ENCODE results near the gene MAPK11.

The MAPK11 gene

DNA sequence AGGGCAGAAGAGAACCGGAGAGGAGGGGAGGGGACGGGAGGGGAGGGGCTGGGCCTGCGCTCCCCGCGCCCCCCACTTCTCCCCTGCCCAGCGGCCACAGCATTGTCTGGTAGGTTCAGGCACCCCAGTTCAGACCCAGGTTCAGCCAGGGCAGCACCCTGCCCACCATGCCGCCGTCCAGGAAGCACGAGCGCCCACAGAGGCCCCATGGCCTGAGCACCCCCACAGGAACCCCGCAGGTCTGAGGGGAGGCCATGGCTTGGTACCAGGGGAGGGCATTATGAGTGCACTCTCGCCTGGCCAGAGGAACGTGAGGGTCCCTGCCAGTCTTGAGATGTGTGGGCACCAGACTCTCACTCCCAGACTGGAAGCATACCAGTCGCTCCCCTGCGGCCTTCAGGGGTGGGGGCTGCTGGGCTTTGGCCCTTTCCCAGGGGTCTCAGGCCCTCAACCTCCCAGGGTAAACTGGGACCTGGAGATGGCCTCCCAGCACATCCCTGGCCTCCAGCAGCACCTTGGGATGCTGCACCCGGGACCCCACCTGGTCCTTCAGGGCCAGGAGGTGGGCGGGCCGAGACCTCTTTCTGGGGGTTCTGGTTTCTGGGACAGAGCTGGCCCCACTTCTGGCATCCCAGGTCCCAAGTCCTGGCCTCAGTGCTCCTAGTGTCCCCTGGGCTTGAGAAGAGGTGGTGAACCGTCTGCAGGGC lies 37.9 kb upstream of the MAPK11 start:
- no peak for DNase-seq

- DNase-seq, result peak; percentile 60
Observed at GRCh38 chr22:50306753-50307749, 36.9 kb upstream of the MAPK11 start, which contains the start of gene PLXNB2. Gene PLXNB2 (minus strand): TSS chr22:50307646. CDS start chr22:50290584, 17,062 bp downstream.

DNA sequence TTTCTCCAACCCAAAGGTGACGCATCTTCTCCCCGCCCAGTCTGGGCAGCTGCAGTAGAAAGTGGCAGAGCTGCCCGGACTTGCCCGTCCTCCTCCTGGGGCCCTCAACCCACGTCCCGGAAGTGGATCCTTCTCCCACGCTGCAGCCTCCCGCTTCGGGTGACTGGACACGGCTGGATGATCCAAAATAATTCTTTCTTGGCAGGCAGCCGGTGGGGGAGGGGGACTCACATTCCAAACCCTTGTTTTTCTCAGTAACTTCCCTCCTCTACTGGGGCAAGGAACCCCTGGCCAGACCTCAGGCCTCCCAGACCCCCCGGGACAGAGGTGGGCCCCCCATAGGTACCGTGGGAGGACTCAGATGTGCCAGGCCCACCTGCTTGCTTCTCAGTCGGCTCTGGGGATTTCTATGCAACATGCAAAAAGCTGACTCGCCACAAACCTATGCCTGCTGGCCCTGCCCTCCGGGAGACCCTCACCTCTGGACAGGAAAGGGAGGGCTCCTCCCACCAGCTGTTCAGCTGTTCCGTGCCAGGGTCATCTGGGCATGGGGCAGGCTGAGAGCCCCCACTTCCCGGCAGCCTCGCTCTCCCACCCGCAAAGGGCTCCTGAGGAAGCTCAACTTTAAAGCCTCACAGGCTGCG lies 35.9 kb upstream of the MAPK11 start:
- peak; percentile 59 for DNase-seq

GRCh38 chr22:50305393-50305922 lies 35.3 kb upstream of the MAPK11 start:
- no peak for DNase-seq

GRCh38 chr22:50304528-50305392 lies 34.6 kb upstream of the MAPK11 start:
- peak; percentile 63 for DNase-seq

DNA sequence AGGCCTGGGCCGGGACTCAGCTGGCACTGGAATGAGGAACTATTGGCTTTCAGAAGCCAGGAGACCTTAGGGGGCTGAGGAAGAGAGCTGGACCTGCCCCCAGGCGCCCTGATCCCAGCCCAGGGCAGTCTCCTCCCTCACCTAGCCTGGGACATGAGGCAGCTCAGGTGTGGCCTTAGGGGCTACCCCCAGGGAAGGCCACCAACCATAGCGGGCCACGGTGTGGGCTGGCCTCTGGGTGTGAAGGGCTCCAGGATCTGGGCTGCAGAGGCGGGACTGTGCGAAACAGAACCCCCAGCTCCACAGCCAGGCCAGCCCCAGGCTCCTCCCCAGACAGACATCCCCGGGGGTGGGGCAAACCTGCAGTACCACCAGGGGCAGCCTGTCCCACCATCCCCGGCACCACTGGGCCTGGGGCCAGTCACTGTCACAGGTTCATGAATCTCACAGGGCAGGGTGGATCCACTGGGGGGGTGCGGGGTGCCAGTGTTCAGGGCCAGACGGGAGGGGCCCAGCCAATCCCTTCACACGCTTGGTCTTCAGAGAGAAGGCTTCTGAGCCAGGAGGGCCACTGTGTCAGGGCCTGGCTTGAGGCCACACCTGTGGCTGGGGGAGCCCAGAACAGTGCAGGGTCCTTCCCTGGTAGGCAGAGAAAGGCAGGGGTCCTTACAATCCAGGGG lies 33.8 kb upstream of the MAPK11 start:
- peak; percentile 58 for DNase-seq

- no peak for DNase-seq
Observed at GRCh38 chr22:50303515-50303847, 33.3 kb upstream of the MAPK11 start.

GRCh38 chr22:50302564-50302963 lies 32.4 kb upstream of the MAPK11 start:
- no peak for DNase-seq

- peak; percentile 42 for DNase-seq
Observed at GRCh38 chr22:50302041-50302541, 31.9 kb upstream of the MAPK11 start.

- no peak for DNase-seq
Observed at GRCh38 chr22:50301581-50301991, 31.4 kb upstream of the MAPK11 start.

- no peak for DNase-seq
Observed at GRCh38 chr22:50300620-50301257, 30.6 kb upstream of the MAPK11 start.

DNA sequence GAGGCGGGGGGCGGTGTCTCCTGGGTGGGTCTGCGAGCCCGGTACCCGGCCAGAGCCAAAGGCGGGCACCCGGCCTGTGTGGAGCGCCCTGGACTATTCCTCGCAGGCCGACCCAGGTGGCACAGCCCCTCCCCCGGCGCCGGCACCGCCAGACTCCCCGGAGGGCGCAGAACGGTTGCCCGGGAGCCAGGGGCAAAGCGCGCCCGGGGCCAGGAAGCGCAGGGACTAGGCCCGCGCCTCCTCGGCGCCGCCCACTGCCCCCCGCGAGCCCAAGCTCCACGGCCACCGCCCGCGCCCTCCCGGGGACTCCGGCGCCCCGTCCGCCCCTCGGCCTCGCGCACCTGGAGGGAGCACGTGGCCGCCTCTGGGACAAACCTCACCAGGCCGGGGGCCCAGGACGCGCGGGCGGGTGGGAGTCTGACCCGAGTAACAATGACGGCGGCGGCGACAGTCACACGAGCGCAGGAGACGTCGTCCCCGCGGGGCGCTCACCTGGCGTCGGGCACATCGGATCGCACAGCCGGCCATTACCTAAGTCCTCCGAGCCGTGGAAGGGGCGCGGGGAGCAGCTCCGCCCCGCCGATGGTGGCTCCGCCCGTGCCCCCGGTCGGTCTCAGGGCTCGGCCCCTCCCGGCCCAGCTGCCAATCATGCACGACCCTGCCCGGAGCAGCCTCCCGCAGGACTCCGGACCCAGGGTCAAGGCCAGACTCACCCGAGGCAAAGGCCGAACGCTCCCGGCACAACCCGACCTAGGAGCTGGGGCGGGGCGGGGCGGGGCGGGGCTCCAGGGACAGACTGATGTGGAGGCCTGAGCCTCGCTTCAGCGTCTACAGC lies 29.8 kb upstream of the MAPK11 start:
- DNase-seq, result no peak

DNA sequence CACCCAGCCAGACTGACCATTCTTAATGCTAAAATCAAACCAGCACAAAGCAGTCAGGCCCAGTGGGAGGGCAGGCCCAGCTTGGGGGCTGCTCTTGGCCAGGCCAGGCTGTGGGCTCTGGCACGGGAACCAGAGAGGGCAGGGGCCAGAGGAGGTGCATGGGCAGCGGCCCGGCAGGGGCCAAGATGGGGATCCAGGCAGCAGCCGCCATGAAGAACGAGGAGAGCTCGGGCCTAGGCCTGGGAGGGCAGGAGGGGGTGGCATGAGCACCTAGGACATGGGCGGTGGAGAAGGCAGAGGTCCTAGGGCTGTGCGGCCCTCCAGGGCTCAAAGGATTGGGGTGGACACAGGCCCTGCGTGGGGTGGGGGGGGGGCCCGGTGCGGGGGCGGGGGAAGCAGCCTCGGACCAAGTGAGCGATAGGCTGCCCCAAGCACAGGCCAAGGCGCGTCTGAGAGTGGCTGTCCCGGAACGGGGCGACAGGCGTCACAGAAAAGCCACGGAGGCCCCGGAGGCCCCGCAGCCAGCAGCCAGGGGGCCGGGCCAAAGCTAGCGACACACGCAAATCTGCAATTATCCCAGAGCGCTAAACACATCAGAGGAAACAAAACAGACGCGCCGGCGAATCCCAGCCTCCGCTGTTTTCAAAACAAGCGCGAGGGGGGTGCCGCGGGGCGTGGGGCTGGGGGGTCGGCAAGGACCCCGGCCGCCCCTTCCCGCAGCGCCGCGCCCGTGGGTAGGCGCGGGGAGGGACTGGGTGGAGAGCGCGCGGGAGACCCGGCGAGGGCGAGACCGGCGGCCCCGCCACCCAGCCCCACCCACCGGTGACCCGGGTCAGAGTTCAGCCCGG lies 29.0 kb upstream of the MAPK11 start:
- DNase-seq, result no peak

- DNase-seq, result no peak
Observed at GRCh38 chr22:50298266-50298637, 28.1 kb upstream of the MAPK11 start.

- no peak for DNase-seq
Observed at GRCh38 chr22:50297510-50298265, 27.5 kb upstream of the MAPK11 start.

GRCh38 chr22:50296658-50297490 lies 26.7 kb upstream of the MAPK11 start:
- DNase-seq, result no peak

GRCh38 chr22:50294319-50294656 lies 24.1 kb upstream of the MAPK11 start:
- no peak for DNase-seq

Measured in CD4-positive, alpha-beta T cell treated with Interferon gamma for 1 hour (primary cell).